Spleen (tissue), 11 donors: ENCODE measurements around the gene DPH2. TPM values are rescaled to one million over a fixed set of nuclear protein-coding genes. Genes with fewer than 3 reads are reported as not detected.

Source experiments
- DNase-seq: peaks from one replicate; pipeline ENCODE4 v3.0.0-alpha.2; 2020
- H3K27ac ChIP-seq, 8 donors: fragments of 200-600 bp; sonication (generic) in 7 of 8; 1 replicate in 4 of 8; 2 replicates in 4 of 8; pipeline versions ENCODE4 v1.5.0 to v1.8.0; 2016 to 2021; ENCODE audit warnings: inconsistent platforms in 4 of 8, mild to moderate bottlenecking in 4 of 8, moderate library complexity in 1 of 8
- H3K27me3 ChIP-seq, 7 donors: fragments of 200-600 bp; sonication (generic) in 6 of 7; replicated peaks in 1 of 7; 1 replicate in 4 of 7; 2 replicates in 3 of 7; pipeline versions ENCODE4 v1.5.0 to v1.8.0; 2016 to 2021; ENCODE audit warnings: inconsistent platforms in 3 of 7, mild to moderate bottlenecking in 1 of 7
- H3K36me3 ChIP-seq, 6 donors: fragments of 200-600 bp; sonication (generic) in 5 of 6; 1 replicate in 4 of 6; 2 replicates in 2 of 6; pipeline versions ENCODE4 v1.5.0 to v1.8.0; 2016 to 2021; ENCODE audit warnings: inconsistent platforms in 2 of 6
- H3K4me1 ChIP-seq, 6 donors: fragments of 200-600 bp; sonication (generic) in 5 of 6; 1 replicate in 3 of 6; 2 replicates in 3 of 6; pipeline versions ENCODE4 v1.5.0 to v1.8.0; 2016 to 2021; ENCODE audit warnings: inconsistent platforms in 3 of 6
- H3K4me3 ChIP-seq, 8 donors: fragments of 200-600 bp; sonication (generic) in 7 of 8; 1 replicate in 4 of 8; 2 replicates in 4 of 8; pipeline versions ENCODE4 v1.5.0 to v1.8.0; 2016 to 2021; ENCODE audit warnings: inconsistent platforms in 4 of 8, mild to moderate bottlenecking in 4 of 8, moderate library complexity in 2 of 8
- H3K9me3 ChIP-seq, 8 donors: fragments of 200-600 bp; sonication (generic) in 7 of 8; 1 replicate in 4 of 8; 2 replicates in 4 of 8; pipeline versions ENCODE4 v1.5.0 to v1.8.0; 2016 to 2021; ENCODE audit warnings: inconsistent platforms in 4 of 8
- POLR2A ChIP-seq, 3 donors: fragments of 450-650 bp; IDR thresholded peaks; one replicate each; pipeline ENCODE4 v1.5.1; 2017; ENCODE audit warnings: antibody characterized with exemption in 3 of 3, mild to moderate bottlenecking in 1 of 3
- POLR2AphosphoS5 ChIP-seq, 3 donors: sonication (generic); formaldehyde crosslinking; IDR thresholded peaks; one replicate each; pipeline ENCODE4 v1.5.1; 2017; ENCODE audit warnings: antibody characterized with exemption in 3 of 3
- WGBS, 5 donors: extraction: QIAGEN DNeasy Blood & Tissue Kit in 3 of 5; methylation state at CpG; one replicate each; pipeline versions ENCODE4 v1.1.5 to v1.1.7; 2013 to 2018; 5-methylcytosine and 5-hydroxymethylcytosine counted together
- intact Hi-C: fragments of 100-400 bp; cut with DNase I; formaldehyde crosslinking; loops from one replicate; pipeline ENCODE4 v1.15.0; 2023; ENCODE audit warnings: low total_unique reads
- polyA plus RNA-seq, 3 donors: library from polyadenylated mRNA; stranded (reverse); fragments of 200-250 nt; gene quantifications; one replicate each; pipeline ENCODE4 v1.2.1, GENCODE V29; 2013
- total RNA-seq, 7 donors: library from RNA; depleted of rRNA in 3 of 7; stranded (reverse); fragments of >200 nt in 3 of 7; fragmentation: NEBNext Ultra II Directional in 4 of 7; extraction: Animal tissue kit (Norgen Biotek cat#: 25700) in 4 of 7; gene quantifications; one replicate each; pipeline versions ENCODE4 v1.1.0 to v1.2.1, GENCODE V29; 2016 to 2021
- TF ChIP-seq, protein P1 (sequence below), 11 experiments: fragments of 200-600 bp in 7 of 11; fragments of 450-650 bp in 4 of 11; sonication (generic) in 4 of 11; IDR thresholded peaks in 8 of 11; conservative IDR thresholded peaks in 3 of 11; 1 replicate in 7 of 11; 2 replicates in 4 of 11; pipeline versions ENCODE4 v1.4.0 to v1.8.0; 2016 to 2021; ENCODE audit warnings: antibody characterized with exemption in 11 of 11, inconsistent platforms in 4 of 11, mild to moderate bottlenecking in 1 of 11
- donor health status: healthy with polysubstance abuse.
- donor health status: DM: no; HTN: no; CAD: no; lungs with moderate emphysema.
- donor health status: DM: no; HTN: no; CAD: no.
- donor health status: Bipolar disorder and iron deficiency.
- donor health status: healthy.
- donor health status: DM: no; HTN: no; CAD: no.
- donor health status: DM: yes; HTN: yes; CAD: no.

DPH2 gene
- total and polyA plus RNA-seq, 10 donors, result 15.7 to 36.5 (median 24.5) TPM

DNA sequence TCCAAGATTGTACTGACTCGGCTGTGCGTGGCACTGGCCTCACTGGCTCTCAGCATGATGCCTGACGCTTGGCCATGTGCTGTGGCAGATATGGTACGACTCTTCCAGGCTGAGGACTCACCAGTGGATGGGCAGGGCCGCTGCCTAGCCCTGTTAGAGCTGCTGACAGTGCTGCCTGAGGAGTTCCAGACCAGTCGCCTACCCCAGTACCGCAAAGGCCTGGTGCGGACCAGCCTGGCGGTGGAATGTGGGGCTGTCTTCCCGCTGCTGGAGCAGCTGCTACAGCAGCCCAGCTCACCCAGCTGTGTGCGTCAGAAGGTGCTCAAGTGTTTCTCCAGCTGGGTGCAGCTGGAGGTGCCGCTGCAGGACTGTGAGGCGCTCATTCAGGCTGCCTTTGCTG is 20.1 kb upstream of the DPH2 start:
- H3K27ac ChIP-seq, result no peak overlapping the region

DNA sequence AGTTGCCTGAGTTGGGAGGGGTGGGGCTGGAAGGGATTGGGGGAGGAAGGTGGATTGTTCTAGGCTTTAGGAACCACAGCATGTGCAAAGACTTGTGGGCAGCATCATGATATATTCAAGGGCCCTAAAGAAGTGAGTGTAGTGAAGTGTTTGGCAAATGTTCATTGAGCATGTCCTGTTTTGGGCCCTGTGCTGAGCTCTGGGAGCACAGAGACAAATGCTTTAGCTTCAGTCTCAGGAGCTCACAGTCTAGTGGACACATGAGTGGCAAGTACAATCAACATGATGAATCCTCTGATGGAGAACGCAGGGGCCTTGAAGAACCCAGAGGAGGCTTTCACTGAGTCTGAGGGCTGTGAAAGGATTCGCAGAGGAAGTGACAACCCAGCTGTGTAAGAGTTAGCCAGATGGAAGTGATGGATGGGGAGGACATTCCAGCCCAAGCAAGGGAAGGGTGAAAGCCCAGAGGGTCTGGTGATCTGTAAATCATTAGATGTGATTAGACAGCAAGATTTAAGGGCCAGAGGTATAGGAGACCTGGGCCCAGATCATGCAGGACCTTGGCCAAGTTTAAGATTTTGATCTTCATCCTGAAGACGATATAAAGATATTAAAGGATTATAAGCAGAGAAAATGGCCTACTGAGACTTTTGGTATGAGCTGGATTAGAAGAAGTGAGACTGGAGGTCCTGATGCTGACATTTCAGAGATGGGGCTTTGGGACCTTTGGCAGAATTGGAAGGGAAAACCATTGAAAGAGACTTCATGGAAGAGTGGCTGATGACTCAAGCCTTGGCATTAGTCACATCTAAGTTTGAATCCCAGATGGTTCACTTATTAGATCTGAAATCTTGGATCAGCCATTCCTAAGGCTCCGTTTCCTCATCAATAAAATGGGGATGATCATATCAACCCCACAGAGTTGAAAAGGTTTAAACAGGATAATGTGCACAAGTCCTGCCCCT is 18.5 kb upstream of the DPH2 start:
- TF ChIP-seq POLR2A (IDR thresholded peaks at IDR 0.05) (no peak), POLR2AphosphoS5 (IDR thresholded peaks at IDR 0.05) (no peak)
- TF ChIP-seq, protein P1, sequence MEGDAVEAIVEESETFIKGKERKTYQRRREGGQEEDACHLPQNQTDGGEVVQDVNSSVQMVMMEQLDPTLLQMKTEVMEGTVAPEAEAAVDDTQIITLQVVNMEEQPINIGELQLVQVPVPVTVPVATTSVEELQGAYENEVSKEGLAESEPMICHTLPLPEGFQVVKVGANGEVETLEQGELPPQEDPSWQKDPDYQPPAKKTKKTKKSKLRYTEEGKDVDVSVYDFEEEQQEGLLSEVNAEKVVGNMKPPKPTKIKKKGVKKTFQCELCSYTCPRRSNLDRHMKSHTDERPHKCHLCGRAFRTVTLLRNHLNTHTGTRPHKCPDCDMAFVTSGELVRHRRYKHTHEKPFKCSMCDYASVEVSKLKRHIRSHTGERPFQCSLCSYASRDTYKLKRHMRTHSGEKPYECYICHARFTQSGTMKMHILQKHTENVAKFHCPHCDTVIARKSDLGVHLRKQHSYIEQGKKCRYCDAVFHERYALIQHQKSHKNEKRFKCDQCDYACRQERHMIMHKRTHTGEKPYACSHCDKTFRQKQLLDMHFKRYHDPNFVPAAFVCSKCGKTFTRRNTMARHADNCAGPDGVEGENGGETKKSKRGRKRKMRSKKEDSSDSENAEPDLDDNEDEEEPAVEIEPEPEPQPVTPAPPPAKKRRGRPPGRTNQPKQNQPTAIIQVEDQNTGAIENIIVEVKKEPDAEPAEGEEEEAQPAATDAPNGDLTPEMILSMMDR (IDR thresholded peaks at IDR 0.05 in 8 of 11, conservative IDR thresholded peaks at IDR 0.05 in 3 of 11), result no peak
- Histone ChIP-seq H3K27ac (no peak overlapping the region), H3K27me3 (no peaks in the 10 kb centered on the region), H3K9me3 (no peaks in the 10 kb centered on the region), H3K4me1 (peaks cover 14 to 28% (median 20%) of the 10 kb centered on the region in 6 donors), H3K36me3 (peaks cover 0 to 39% (median 12%) of the 10 kb centered on the region in 6 donors), H3K4me3 (no peak overlapping the region)
- intact Hi-C loops, result no loop called here
- no peak for DNase-seq
- 89 to 93% (median 91%) methylated on average over 4 of the region's 4 CpGs for WGBS, 5 donors

More for the DNA sequence above, 20.1 kb upstream of the DPH2 start:
- 71 to 97% (median 90%) methylated on average over 4 to 13 of the region's 13 CpGs for WGBS, 5 donors
- intact Hi-C loops, result no loop called here
- Histone ChIP-seq H3K36me3 (peaks cover 0 to 32% (median 9%) of the 10 kb centered on the region in 6 donors), H3K9me3 (no peaks in the 10 kb centered on the region), H3K27me3 (no peaks in the 10 kb centered on the region), H3K4me3 (no peak overlapping the region), H3K4me1 (peaks cover 20 to 45% (median 36%) of the 10 kb centered on the region in 6 donors)
- TF ChIP-seq, protein P1 (IDR thresholded peaks at IDR 0.05 in 8 of 11, conservative IDR thresholded peaks at IDR 0.05 in 3 of 11), result no peak
- TF ChIP-seq POLR2AphosphoS5 (IDR thresholded peaks at IDR 0.05), result no peak
- no peak for TF ChIP-seq POLR2A (IDR thresholded peaks at IDR 0.05)
- no peak for DNase-seq

DNA sequence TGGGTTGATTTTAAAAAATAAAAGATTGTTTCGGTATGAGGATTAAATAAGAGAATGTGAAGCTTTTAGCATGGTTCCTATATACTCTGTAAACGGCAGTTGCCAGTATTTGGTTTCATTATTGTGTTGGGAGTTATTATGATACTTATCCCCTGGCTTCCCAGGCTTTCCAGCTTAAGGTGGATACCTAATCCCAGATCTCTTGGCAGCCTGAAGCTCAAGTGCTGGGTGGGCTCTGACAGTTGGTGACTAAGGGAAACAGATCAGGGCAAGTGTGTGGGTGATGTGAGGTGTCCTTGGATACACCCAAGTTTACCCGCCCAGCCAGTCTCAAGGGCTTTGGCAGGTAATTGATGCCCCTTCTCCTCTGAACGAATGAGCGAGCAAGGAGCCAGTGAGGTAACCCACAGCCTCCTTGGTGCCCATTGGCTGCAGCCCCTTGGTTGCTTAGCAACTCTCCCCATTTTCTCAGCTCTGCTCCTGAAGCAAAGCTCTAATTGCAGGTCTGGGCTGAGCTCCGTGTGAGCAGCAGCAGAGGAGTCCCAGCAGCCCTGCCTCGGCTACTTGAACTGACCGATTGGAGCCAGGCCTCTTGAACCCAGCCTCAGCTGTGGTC is 17.0 kb upstream of the DPH2 start:
- peaks cover 0 to 55% (median 25%) of the 10 kb centered on the region in 6 donors for H3K36me3 ChIP-seq
- TF ChIP-seq POLR2AphosphoS5 (IDR thresholded peaks at IDR 0.05) (no peak), POLR2A (IDR thresholded peaks at IDR 0.05) (no peak)
- TF ChIP-seq, protein P1 (IDR thresholded peaks at IDR 0.05 in 8 of 11, conservative IDR thresholded peaks at IDR 0.05 in 3 of 11), result no peak
- H3K27me3 ChIP-seq, result no peaks in the 10 kb centered on the region
- H3K4me1 ChIP-seq, result peaks cover 6 to 18% (median 10%) of the 10 kb centered on the region in 6 donors
- no peaks in the 10 kb centered on the region for H3K9me3 ChIP-seq
- no peak for DNase-seq
- no peak overlapping the region for H3K4me3 ChIP-seq
- intact Hi-C loops, result no loop called here
- 79 to 86% (median 84%) methylated on average over 6 to 8 of the region's 8 CpGs for WGBS, 5 donors
- no peak overlapping the region for H3K27ac ChIP-seq

DNA sequence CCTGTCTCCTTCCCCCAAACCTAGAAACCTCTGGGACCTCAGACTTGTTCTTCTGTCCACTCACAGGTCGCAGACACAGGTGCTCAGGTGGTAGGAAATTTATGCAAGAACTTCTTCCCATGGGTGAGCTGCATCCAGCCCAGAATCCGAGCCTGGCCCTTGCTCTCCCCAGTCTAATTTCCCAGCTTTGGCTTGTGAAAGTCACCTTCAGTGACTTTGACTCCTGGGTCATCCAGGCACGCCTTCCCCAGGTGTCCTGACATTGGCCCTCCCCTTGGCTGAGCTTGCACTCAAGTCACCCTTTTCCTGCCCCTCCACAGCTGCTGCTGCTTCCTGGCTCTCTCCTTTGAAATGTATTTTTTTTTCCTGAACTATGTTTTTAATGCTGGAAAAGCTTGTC is 16.4 kb upstream of the DPH2 start:
- Histone ChIP-seq H3K27ac (no peak overlapping the region), H3K36me3 (peaks cover 0 to 60% (median 31%) of the 10 kb centered on the region in 6 donors), H3K9me3 (no peaks in the 10 kb centered on the region), H3K27me3 (no peaks in the 10 kb centered on the region), H3K4me3 (no peak overlapping the region), H3K4me1 (peaks cover under 1 to 13% (median 5%) of the 10 kb centered on the region in 6 donors)
- no peak for DNase-seq
- TF ChIP-seq, protein P1 (IDR thresholded peaks at IDR 0.05 in 8 of 11, conservative IDR thresholded peaks at IDR 0.05 in 3 of 11), result no peak
- TF ChIP-seq POLR2AphosphoS5 (IDR thresholded peaks at IDR 0.05) (no peak), POLR2A (IDR thresholded peaks at IDR 0.05) (no peak)
- WGBS, 5 donors, result 79 to 89% (median 83%) methylated on average over 3 of the region's 3 CpGs
- intact Hi-C loops, result no loop called here
